ENCODE data around the gene PRIM2.
"Not testable (repeated sequence)": the region's sequence is repeated elsewhere in the genome, so short reads cannot be mapped to it uniquely, and the experiment has no call there.

Gene PRIM2

DNA sequence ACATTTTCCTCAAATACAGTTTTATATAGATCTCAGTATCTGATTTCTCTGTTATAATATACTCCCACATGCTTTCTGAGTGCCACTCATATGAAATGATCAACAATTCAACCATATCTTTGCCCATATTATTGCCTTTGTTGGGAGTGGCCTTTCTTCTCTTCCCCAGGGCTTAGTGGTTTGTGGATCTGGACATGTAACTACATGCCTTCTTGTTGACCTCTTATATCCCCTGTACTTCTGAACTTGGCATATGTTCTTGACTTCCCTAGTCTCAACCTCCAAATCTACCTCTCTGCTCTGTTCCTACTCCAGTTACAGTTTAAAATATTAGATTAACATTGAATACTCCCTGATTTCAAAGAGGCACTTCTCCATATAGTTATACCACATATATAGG is 34.3 kb upstream of the PRIM2 start:
- TF ChIP-seq, protein P1, sequence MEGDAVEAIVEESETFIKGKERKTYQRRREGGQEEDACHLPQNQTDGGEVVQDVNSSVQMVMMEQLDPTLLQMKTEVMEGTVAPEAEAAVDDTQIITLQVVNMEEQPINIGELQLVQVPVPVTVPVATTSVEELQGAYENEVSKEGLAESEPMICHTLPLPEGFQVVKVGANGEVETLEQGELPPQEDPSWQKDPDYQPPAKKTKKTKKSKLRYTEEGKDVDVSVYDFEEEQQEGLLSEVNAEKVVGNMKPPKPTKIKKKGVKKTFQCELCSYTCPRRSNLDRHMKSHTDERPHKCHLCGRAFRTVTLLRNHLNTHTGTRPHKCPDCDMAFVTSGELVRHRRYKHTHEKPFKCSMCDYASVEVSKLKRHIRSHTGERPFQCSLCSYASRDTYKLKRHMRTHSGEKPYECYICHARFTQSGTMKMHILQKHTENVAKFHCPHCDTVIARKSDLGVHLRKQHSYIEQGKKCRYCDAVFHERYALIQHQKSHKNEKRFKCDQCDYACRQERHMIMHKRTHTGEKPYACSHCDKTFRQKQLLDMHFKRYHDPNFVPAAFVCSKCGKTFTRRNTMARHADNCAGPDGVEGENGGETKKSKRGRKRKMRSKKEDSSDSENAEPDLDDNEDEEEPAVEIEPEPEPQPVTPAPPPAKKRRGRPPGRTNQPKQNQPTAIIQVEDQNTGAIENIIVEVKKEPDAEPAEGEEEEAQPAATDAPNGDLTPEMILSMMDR (IDR thresholded peaks at IDR 0.05; ENCODE audit: low read depth, low read length), result no peak
- H3K4me3 ChIP-seq (ENCODE audit: low read depth, low read length), result no peak overlapping the region

DNA sequence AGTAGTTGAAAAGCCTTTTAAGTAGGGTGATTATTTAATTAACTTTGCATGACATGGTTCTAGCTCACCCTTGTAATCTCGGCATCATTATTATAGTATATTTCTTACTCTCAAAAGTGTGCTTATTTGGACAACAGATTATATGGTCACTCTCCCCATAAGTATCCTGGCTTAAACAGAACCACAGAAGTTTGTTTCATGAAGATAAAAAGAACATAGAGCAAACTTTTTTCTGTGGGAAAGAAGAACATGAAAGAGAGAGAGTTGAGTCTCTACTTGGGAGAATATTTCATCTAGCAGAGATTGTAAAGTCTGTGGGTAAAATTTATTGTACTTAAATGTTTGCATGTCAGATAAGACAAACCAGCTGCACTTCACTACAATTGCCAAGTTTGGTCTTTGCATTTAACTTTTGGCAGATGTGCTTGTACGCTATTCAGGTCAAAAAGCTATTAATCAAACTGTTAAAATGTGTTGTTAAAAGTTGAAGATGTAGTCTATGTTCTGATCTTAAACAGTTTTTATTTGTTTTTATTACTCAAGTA is 33.4 kb upstream of the PRIM2 start:
- TF ChIP-seq, protein P1 (IDR thresholded peaks at IDR 0.05; ENCODE audit: low read depth, low read length), result no peak
- no peak overlapping the region for H3K4me3 ChIP-seq (ENCODE audit: low read depth, low read length)

DNA sequence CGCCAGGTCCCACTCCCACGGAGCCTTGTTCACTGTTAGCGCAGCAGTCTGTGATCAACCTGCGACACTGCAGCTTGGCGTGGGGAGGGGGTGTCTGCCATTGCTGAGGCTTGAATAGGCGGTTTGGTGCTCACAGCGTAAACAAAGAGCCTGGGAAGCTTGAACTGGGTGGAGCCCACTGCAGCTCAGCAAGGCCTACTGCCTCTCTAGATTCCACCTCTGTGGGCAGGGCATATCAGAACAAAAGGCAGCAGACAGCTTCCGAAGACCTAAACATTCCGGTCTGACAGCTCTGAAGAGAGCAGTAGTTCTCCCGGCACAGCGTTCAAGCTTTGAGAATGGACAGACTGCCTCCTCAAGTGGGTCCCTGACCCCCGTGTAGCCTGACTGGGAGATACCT is 29.3 kb upstream of the PRIM2 start:
- H3K4me3 ChIP-seq (ENCODE audit: low read depth, low read length), result not testable (repeated sequence)

DNA sequence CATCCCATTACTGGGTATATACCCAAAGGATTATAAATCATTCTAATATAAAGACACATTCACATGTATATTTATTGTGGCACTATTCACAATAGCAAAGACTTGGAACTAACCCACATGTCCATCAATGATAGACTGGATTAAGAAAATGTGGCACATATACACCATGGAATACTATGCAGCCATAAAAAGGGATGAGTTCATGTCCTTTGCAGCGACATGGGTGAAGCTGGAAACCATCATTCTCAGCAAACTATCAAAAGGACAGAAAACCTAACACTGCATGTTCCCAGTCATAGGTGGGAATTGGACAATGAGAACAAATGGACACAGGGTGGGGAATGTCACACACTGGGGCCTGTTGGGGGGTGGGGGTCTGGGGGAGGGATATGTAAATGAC is 24.0 kb upstream of the PRIM2 start:
- H3K4me3 ChIP-seq (ENCODE audit: low read depth, low read length), result not testable (repeated sequence)

DNA sequence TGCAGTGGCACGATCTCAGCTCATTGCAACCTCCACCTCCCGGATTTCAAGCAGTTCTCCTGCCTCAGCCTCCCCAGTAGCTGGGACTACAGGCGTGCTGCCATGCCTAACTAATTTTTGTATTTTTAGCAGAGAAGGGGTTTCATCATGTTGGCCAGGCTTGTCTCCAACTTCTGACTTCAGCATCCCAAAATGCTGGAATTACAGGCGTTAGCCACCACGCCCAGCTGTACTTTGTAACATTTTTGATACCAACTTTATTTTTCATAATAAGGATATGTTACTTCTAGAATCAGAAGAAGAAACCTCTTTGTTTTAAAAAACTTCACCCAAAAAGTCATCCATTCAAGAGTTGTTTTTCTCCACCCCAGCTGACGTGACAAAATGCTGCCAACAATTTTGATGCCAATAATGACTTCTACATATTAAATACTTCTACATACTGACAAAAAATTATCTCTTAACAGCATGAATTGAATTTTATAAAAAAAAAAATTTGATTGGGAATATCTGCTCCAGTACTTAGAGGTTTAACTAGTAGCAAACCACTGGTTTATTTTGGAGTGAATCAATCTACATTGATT is 22.5 kb upstream of the PRIM2 start:
- no peak overlapping the region for H3K4me3 ChIP-seq (ENCODE audit: low read depth, low read length)
- TF ChIP-seq, protein P1 (IDR thresholded peaks at IDR 0.05; ENCODE audit: low read depth, low read length), result no peak

DNA sequence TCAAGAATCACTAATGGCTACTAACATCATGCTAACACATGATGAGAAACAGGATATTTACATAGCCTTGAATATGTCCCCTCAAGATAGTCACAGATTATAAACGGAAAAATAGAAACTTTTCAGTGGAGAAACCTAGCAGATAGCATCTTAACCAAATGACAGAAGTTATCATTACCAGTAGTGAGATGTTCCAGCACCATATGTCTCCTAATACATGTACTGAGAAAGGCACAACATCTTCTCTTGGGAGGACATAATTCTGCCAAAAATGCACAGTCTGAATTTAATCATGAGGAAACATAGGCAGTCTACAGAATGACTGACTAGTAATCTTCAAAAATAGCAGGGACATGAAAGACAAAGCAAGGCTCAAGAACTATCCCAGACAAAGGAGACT is 19.9 kb upstream of the PRIM2 start:
- TF ChIP-seq, protein P1 (IDR thresholded peaks at IDR 0.05; ENCODE audit: low read depth, low read length), result no peak
- no peak overlapping the region for H3K4me3 ChIP-seq (ENCODE audit: low read depth, low read length)

DNA sequence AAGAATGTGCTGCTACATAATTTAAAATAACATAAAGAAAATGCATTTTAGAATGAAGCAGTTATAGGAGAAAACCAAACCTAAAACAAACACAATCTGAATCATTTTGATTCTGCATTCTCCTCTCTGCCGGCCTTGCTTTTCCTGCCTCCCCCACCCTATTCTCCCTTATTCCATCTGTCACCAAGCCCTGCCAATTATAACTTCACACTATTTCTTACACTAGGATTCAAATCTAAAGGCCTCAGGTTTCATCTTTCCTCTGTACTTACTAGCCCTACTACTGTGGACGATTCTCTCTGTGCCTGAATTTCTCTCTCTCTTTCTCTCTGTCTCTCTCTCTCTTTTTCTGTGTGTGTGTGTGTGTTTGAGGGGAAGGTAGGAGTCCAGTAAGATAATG is 18.7 kb upstream of the PRIM2 start:
- TF ChIP-seq, protein P1 (IDR thresholded peaks at IDR 0.05; ENCODE audit: low read depth, low read length), result no peak
- no peak overlapping the region for H3K4me3 ChIP-seq (ENCODE audit: low read depth, low read length)

DNA sequence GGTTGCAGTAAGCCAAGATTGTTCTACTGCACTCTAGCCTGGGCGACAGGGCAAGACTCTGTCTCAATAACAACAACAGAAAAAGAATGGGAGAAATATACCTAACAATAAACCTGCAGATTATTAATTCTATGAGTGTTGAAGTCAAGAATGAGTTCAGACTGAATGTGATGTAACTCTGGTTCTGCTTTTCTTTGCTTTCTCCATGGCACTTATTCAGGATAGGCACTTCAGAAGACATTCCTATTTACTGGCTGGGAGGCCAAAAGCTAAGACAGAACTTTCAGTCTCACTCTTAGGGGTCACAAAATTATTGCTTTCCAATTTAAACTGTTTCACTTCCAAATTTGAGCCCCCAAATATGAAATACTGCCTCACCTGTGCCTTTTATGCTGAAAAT is 15.7 kb upstream of the PRIM2 start:
- TF ChIP-seq, protein P1 (IDR thresholded peaks at IDR 0.05; ENCODE audit: low read depth, low read length), result no peak

More for the DNA sequence above, 15.7 kb upstream of the PRIM2 start:
- H3K4me3 ChIP-seq (ENCODE audit: low read depth, low read length), result no peak overlapping the region

All from WI38 (cell line).